ENCODE measurements around the gene ALDOB. TPM values are rescaled to one million over a fixed set of nuclear protein-coding genes. Genes with fewer than 3 reads are reported as not detected.

Gene ALDOB
- total RNA-seq, 1 experiment from 2014 or later = not detected

DNA sequence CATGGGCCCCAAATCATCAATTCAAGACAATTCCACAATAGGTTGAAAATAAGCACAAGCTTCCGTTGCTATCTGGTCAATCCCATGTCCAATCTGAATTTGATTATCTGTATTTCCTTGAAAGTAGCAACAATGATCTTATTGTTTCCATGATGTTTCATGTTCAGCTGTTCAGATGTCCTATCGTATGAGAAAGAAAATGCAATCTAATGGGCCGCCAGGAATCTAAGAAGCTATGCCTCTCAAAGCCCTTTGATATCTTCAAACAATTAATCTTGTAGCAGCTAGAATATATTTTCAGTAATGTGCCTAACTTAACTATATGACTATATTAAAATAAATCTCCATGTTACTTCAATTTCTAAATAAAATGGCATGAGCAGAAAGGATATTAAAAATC is 32.1 kb upstream of the ALDOB start:
- Histone ChIP-seq H3K27ac (ENCODE audit: insufficient read length, low read depth, low read length) (no peak overlapping the region), H2BK120ac (ENCODE audit: low read depth, low read length, poor library complexity, severe bottlenecking) (no peak overlapping the region), H3K27me3 (ENCODE audit: insufficient read depth, low read length) (no peaks in the 10 kb centered on the region), H4K20me1 (ENCODE audit: control insufficient read depth, insufficient read depth, insufficient read length) (no peaks in the 10 kb centered on the region), H3T11ph (ENCODE audit: low read length) (no peak overlapping the region), H3K23me2 (ENCODE audit: insufficient read length, low read depth, low read length, poor library complexity, severe bottlenecking) (no peaks in the 10 kb centered on the region), H3K9me3 (ENCODE audit: control insufficient read depth, low read depth, low read length) (no peaks in the 10 kb centered on the region), H3K4me2 (ENCODE audit: insufficient read depth, insufficient read length, low read length) (no peak overlapping the region), H2AK5ac (ENCODE audit: insufficient read length, low read length) (no peak overlapping the region), H3K79me1 (ENCODE audit: insufficient read depth, low read depth, low read length, poor library complexity, severe bottlenecking) (no peaks in the 10 kb centered on the region), H3K18ac (ENCODE audit: insufficient read length, low read depth, low read length) (no peak overlapping the region), H3K4ac (ENCODE audit: low read depth, low read length) (no peak overlapping the region), H3K79me2 (ENCODE audit: insufficient read depth, low read length) (no peaks in the 10 kb centered on the region), H3K23ac (ENCODE audit: insufficient read length, low read depth, low read length) (no peak overlapping the region), H3K56ac (ENCODE audit: insufficient read length, low read depth, low read length) (no peak overlapping the region), H3K14ac (ENCODE audit: insufficient read depth, low read length) (no peak overlapping the region), H4K5ac (ENCODE audit: insufficient read length, low read depth, low read length) (no peak overlapping the region), H4K91ac (ENCODE audit: insufficient read length, low read depth, low read length) (no peak overlapping the region), H3K9ac (ENCODE audit: extremely low read depth, insufficient read length, low read length) (no peak overlapping the region), H2BK15ac (ENCODE audit: low read depth, low read length) (no peak overlapping the region), H3K4me1 (ENCODE audit: insufficient read depth, low read length) (no peaks in the 10 kb centered on the region; the same call in none of the 2 replicates), H2BK12ac (ENCODE audit: insufficient read length, low read depth, low read length) (no peak overlapping the region), H4K8ac (replicated peaks; ENCODE audit: insufficient read length, low read depth, low read length) (no peak overlapping the region), H2BK5ac (ENCODE audit: insufficient read length, low read length) (no peak overlapping the region), H2AFZ (ENCODE audit: low read length) (no peak overlapping the region), H2BK20ac (ENCODE audit: low read depth, low read length, poor library complexity, severe bottlenecking) (no peak overlapping the region)
- no peak overlapping the region for H3K27ac Mint-ChIP-seq
- H3K36me3 Mint-ChIP-seq (ENCODE audit: insufficient read depth in 1 of 3, low read depth in 3 of 3) = no peaks in the 10 kb centered on the region
- WGBS (ENCODE audit: extremely low coverage, insufficient read length, low lambda C conversion rate) = no CpG with 5 or more reads among the region's 3 CpGs
- no peak for DNase-seq
- no peaks in the 10 kb centered on the region; the same call in 1 of the 2 replicates for H3K27me3 Mint-ChIP-seq (ENCODE audit: low read depth)
- no peaks in the 10 kb centered on the region for H3K9me3 Mint-ChIP-seq
- H3K4me3 Mint-ChIP-seq = no peak overlapping the region
- TF ChIP-seq, protein P1, sequence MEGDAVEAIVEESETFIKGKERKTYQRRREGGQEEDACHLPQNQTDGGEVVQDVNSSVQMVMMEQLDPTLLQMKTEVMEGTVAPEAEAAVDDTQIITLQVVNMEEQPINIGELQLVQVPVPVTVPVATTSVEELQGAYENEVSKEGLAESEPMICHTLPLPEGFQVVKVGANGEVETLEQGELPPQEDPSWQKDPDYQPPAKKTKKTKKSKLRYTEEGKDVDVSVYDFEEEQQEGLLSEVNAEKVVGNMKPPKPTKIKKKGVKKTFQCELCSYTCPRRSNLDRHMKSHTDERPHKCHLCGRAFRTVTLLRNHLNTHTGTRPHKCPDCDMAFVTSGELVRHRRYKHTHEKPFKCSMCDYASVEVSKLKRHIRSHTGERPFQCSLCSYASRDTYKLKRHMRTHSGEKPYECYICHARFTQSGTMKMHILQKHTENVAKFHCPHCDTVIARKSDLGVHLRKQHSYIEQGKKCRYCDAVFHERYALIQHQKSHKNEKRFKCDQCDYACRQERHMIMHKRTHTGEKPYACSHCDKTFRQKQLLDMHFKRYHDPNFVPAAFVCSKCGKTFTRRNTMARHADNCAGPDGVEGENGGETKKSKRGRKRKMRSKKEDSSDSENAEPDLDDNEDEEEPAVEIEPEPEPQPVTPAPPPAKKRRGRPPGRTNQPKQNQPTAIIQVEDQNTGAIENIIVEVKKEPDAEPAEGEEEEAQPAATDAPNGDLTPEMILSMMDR (conservative IDR thresholded peaks at IDR 0.05) = no peak
- H3K4me1 Mint-ChIP-seq = peaks cover 25 to 28% of the 10 kb centered on the region in 2 experiments
